GM12878 (cell line): ENCODE results near the gene COL9A2. TPM values are rescaled to one million over a fixed set of nuclear protein-coding genes. Genes with fewer than 3 reads are reported as not detected.

ENCODE experiments used
- ATAC-seq: fragments of 200-7000 bp; cut with Tn5 transposase; 3 replicates; pipeline ENCODE4 v1.9.1; 2020; ENCODE audit warnings: mild to moderate bottlenecking, moderate library complexity
- BruUV-seq: library from RNA; stranded (reverse); fragments of 400-500 nt; replicated peaks from 2 replicates; lab custom pipeline; 2021; lab: Mats Ljungman, UMichigan
- CTCF ChIA-PET: fragments of 300-600 bp; sonication (Branson Sonifier 250); formaldehyde crosslinking; extraction: SDS; loops from one replicate; lab custom pipeline; 2021; ENCODE audit warnings: inconsistent platforms; lab: Yijun Ruan, JAX
- POLR2A ChIA-PET: fragments of 350-600 bp; formaldehyde crosslinking; extraction: SDS; loops from one replicate; lab custom pipeline; 2021; ENCODE audit warnings: inconsistent platforms; lab: Charles Lee
- RAD21 ChIA-PET: fragments of 300-600 bp; sonication (Branson Sonifier 250); formaldehyde crosslinking; loops from one replicate; lab custom pipeline; 2023; ENCODE audit warnings: antibody characterized with exemption; ENCODE audit not compliant: unreplicated experiment; lab: Charles Lee
- SMC1A ChIA-PET: fragments of 300-600 bp; sonication (Branson Sonifier 250); formaldehyde crosslinking; loops from one replicate; lab custom pipeline; 2023; ENCODE audit not compliant: unreplicated experiment, uncharacterized antibody; lab: Charles Lee
- DNase-seq: peaks from one replicate; pipeline ENCODE4 v3.0.0-alpha.2; 2011; ENCODE audit warnings: low read depth, low spot score
- FAIRE-seq: peaks from 3 replicates; lab custom pipeline; 2011; peaks lifted over from hg19 to GRCh38; lab: Jason Lieb, UNC
- H2AFZ ChIP-seq: 2 replicates; pipeline ENCODE4 v1.6.0; 2011; ENCODE audit warnings: low read depth, low read length, control low read depth; ENCODE audit not compliant: control insufficient read depth
- H3K27ac ChIP-seq: 2 replicates; pipeline ENCODE4 v1.5.1; 2011; ENCODE audit warnings: control low read depth; ENCODE audit not compliant: control insufficient read depth, insufficient read depth
- H3K27me3 ChIP-seq, 2 experiments: replicated peaks in 1 of 2; 2 replicates each; pipeline versions ENCODE4 v1.6.0 to v1.6.1; 2011; ENCODE audit warnings: low read length in 1 of 2; ENCODE audit not compliant: control insufficient read depth in 2 of 2, insufficient read depth in 2 of 2
- H3K36me3 ChIP-seq, 2 experiments: 2 replicates each; pipeline ENCODE4 v1.5.1; 2011; ENCODE audit warnings: low read length in 1 of 2; ENCODE audit not compliant: control insufficient read depth in 2 of 2, insufficient read depth in 2 of 2
- H3K4me1 ChIP-seq: 2 replicates; pipeline ENCODE4 v1.6.1; 2011; ENCODE audit warnings: mild to moderate bottlenecking, low read length, moderate library complexity, mixed read lengths; ENCODE audit not compliant: control insufficient read depth, insufficient read depth
- H3K4me2 ChIP-seq: 2 replicates; pipeline ENCODE4 v1.6.0; 2011; ENCODE audit warnings: control low read depth; ENCODE audit not compliant: control insufficient read depth, insufficient read depth
- H3K4me3 ChIP-seq: fragments of 200-600 bp; sonication (generic); 2 replicates; pipeline ENCODE4 v1.5.1; 2016
- H3K79me2 ChIP-seq: 2 replicates; pipeline ENCODE4 v1.6.0; 2011; ENCODE audit warnings: low read length; ENCODE audit not compliant: control insufficient read depth, insufficient read depth
- H3K9ac ChIP-seq: 2 replicates; pipeline ENCODE4 v1.8.0; 2011; ENCODE audit warnings: low read length, control low read depth, mixed read lengths; ENCODE audit not compliant: control insufficient read depth, insufficient read depth
- H3K9me3 ChIP-seq: replicated peaks from 3 replicates; pipeline ENCODE4 v1.5.1; 2011; ENCODE audit warnings: mild to moderate bottlenecking, low read length; ENCODE audit not compliant: control insufficient read depth, insufficient read depth
- H4K20me1 ChIP-seq: 2 replicates; pipeline ENCODE4 v1.6.0; 2011; ENCODE audit not compliant: control insufficient read depth, insufficient read depth
- ATF7 ChIP-seq: fragments of 450-650 bp; IDR thresholded peaks from 2 replicates; pipeline ENCODE4 v1.6.1; 2016; ENCODE audit warnings: low read depth, mild to moderate bottlenecking
- CBX5 ChIP-seq: sonication (generic); IDR thresholded peaks from 2 replicates; pipeline ENCODE4 v1.6.1; 2016; ENCODE audit warnings: low read depth, moderate library complexity, mild to moderate bottlenecking, inconsistent platforms
- EED ChIP-seq: sonication (generic); IDR thresholded peaks from 2 replicates; pipeline ENCODE4 v1.6.1; 2016; ENCODE audit warnings: antibody characterized with exemption, low read depth
- GATAD2B ChIP-seq: fragments of 450-650 bp; conservative IDR thresholded peaks from 2 replicates; pipeline ENCODE4 v1.6.1; 2017; ENCODE audit warnings: low read depth, mild to moderate bottlenecking, moderate library complexity
- IKZF1 ChIP-seq: fragments of 450-650 bp; conservative IDR thresholded peaks from 2 replicates; pipeline ENCODE4 v1.6.1; 2017; ENCODE audit warnings: antibody characterized with exemption, mild to moderate bottlenecking
- MYC ChIP-seq: IDR thresholded peaks from 2 replicates; pipeline ENCODE4 v1.6.1; 2011; ENCODE audit warnings: mild to moderate bottlenecking, low read length, moderate library complexity, inconsistent platforms; ENCODE audit not compliant: insufficient read depth, insufficient replicate concordance, insufficient read length, severe bottlenecking
- SIN3A ChIP-seq: IDR thresholded peaks from 2 replicates; pipeline ENCODE4 v1.6.1; 2012; ENCODE audit warnings: low read depth, low read length, improper control_type of control experiment
- SMAD5 ChIP-seq: IDR thresholded peaks from 2 replicates; pipeline ENCODE4 v1.6.1; 2016; ENCODE audit warnings: antibody characterized with exemption, low read depth
- SREBF1 ChIP-seq: IDR thresholded peaks from 2 replicates; pipeline ENCODE4 v1.6.1; 2012; ENCODE audit warnings: mild to moderate bottlenecking, low read length
- TCF3 ChIP-seq: IDR thresholded peaks from 2 replicates; pipeline ENCODE4 v1.6.1; 2012; ENCODE audit warnings: low read depth, mild to moderate bottlenecking, low read length, borderline replicate concordance; ENCODE audit not compliant: insufficient read depth
- in situ Hi-C: fragments of 300-500 bp; cut with MboI; formaldehyde crosslinking; loops from 9 replicates; pipeline ENCODE4 v1.14.3; 2018; ENCODE audit warnings: mixed read lengths
- intact Hi-C: fragments of 100-400 bp; cut with micrococcal nuclease; formaldehyde crosslinking; loops from one replicate; pipeline ENCODE4 v1.14.2; 2022; ENCODE audit not compliant: unreplicated experiment
- polyA plus RNA-seq, 11 experiments: library from polyadenylated mRNA; depleted of rRNA in 4 of 11; unstranded in 6 of 11; stranded (reverse) in 5 of 11; fragments of >200 nt; fragmentation: Nextera tagmentation in 4 of 11; fragmentation: Illumina TruSeq in 1 of 11; extraction: Ambion mirVana in 4 of 11; extraction: Trizol in 1 of 11; gene quantifications; 1 replicate in 1 of 11; 2 replicates in 10 of 11; pipeline versions ENCODE4 v1.2.1 to v1.2.3, GENCODE V29; 2011 to 2016; ENCODE audit warnings: inconsistent platforms in 2 of 11, missing spikeins in 2 of 11, low read depth in 1 of 11
- total RNA-seq, 4 experiments: library from RNA; depleted of rRNA in 3 of 4; stranded (reverse); fragments of >200 nt in 3 of 4; fragmentation: Illumina TruSeq in 1 of 4; extraction: Trizol in 1 of 4; gene quantifications; 2 replicates each; pipeline versions ENCODE4 v1.2.1 to v1.2.3, GENCODE V29; 2013 to 2021
- TF ChIP-seq, protein P1 (sequence below): fragments of 450-650 bp; IDR thresholded peaks from 2 replicates; pipeline ENCODE4 v1.6.1; 2017; ENCODE audit warnings: mild to moderate bottlenecking, low read depth, inconsistent platforms; ENCODE audit not compliant: poor library complexity, severe bottlenecking
- TF ChIP-seq, protein P2 (sequence below): fragments of 450-650 bp; IDR thresholded peaks from 2 replicates; pipeline ENCODE4 v1.6.1; 2017; ENCODE audit warnings: borderline replicate concordance

COL9A2 gene
- total and polyA plus RNA-seq, 10 of the 15 experiments (the other 5 are each of a cell fraction or from before 2014, with no cell fraction given): 3.1 to 63.3 (median 22.4) TPM

DNA sequence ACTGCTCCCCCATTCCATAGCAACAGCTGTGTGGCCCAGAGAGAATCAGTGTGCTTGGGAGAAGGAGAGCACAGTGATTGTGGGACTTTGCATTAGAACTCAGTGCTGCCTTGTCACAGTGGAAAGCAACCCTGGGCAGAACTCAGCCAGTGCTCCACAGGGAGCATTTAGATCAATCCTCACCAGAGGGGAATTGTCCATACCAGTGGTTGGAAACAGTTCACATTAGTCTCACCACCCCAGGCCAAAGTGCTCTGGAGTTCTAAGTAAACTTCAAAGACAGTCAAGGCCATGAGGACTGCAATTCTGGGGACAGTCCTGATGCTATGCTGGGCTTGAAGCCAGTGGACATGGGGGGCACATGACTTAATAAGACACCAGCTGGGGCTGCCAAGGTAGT, 43.5 kb upstream of the COL9A2 start (continued):
- no peak for TF ChIP-seq ATF7
- TF ChIP-seq, protein P1, sequence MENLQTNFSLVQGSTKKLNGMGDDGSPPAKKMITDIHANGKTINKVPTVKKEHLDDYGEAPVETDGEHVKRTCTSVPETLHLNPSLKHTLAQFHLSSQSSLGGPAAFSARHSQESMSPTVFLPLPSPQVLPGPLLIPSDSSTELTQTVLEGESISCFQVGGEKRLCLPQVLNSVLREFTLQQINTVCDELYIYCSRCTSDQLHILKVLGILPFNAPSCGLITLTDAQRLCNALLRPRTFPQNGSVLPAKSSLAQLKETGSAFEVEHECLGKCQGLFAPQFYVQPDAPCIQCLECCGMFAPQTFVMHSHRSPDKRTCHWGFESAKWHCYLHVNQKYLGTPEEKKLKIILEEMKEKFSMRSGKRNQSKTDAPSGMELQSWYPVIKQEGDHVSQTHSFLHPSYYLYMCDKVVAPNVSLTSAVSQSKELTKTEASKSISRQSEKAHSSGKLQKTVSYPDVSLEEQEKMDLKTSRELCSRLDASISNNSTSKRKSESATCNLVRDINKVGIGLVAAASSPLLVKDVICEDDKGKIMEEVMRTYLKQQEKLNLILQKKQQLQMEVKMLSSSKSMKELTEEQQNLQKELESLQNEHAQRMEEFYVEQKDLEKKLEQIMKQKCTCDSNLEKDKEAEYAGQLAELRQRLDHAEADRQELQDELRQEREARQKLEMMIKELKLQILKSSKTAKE: no peak
- TF ChIP-seq EED: no peak
- no peak for TF ChIP-seq GATAD2B
- no peak for TF ChIP-seq SMAD5

DNA sequence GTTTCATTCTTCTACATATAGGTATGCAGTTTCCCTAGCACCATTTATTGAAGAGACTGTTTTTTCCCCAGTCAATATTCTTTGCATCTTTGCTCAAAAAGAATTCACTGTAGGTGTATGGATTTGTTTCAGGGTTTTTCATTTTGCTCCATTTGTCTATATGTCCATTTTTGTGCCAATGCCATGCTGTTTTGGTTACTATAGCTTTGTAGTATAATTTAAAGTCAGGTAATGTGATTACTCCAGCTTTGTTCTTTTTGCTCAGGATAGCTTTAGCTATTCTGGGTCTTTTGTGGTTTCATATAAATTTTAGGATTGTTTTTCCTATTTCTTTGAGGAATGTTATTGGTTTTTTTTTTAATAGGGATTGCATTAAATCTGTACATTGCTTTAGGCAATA, 40.5 kb upstream of the COL9A2 start:
- ChIA-PET POLR2A (interaction anchor here (0.6 kb wide), 1 partner anchor 19 kb away, joined by 3 read pairs; no protein-coding TSS in a partner anchor), RAD21 (interaction anchor here (1.1 kb wide), 2 partner anchors 29 to 43 kb away, joined by 3 to 4 read pairs; no protein-coding TSS in a partner anchor), CTCF (interaction anchor here (0.7 to 0.9 kb wide), 2 partner anchors 163 to 206 kb away, joined by 3 to 5 read pairs; no protein-coding TSS in a partner anchor), SMC1A (interaction anchor here (1.0 to 5.4 kb wide), 2 partner anchors 16 to 19 kb away, joined by 3 to 22 read pairs; no protein-coding TSS in a partner anchor)
- Histone ChIP-seq H3K36me3 (no peaks in the 10 kb centered on the region), H3K9me3 (peaks cover 5% of the 10 kb centered on the region; the same call in 2 of the 3 replicates), H3K4me1 (peaks cover 3% of the 10 kb centered on the region), H3K4me2 (no peak overlapping the region), H3K9ac (no peak overlapping the region), H3K79me2 (no peaks in the 10 kb centered on the region), H3K4me3 (no peak overlapping the region), H3K27me3 (no peaks in the 10 kb centered on the region), H3K27ac (no peak overlapping the region), H4K20me1 (no peaks in the 10 kb centered on the region), H2AFZ (no peak overlapping the region)
- DNase-seq: no peak
- no peak for FAIRE-seq
- in situ Hi-C loops (no loop called here), intact Hi-C loops (no loop called here)
- no peak for TF ChIP-seq GATAD2B
- TF ChIP-seq SREBF1: no peak
- TF ChIP-seq CBX5: no peak
- TF ChIP-seq, protein P2, sequence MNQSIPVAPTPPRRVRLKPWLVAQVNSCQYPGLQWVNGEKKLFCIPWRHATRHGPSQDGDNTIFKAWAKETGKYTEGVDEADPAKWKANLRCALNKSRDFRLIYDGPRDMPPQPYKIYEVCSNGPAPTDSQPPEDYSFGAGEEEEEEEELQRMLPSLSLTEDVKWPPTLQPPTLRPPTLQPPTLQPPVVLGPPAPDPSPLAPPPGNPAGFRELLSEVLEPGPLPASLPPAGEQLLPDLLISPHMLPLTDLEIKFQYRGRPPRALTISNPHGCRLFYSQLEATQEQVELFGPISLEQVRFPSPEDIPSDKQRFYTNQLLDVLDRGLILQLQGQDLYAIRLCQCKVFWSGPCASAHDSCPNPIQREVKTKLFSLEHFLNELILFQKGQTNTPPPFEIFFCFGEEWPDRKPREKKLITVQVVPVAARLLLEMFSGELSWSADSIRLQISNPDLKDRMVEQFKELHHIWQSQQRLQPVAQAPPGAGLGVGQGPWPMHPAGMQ: no peak
- no peak for TF ChIP-seq SIN3A
- TF ChIP-seq IKZF1: no peak
- no peak for TF ChIP-seq MYC
- no peak for TF ChIP-seq TCF3
- ATAC-seq: no peak
- BruUV-seq: no TSS peak
